HG03565 (cell line): Measurements from ENCODE around the gene KIF17.
"Not testable (repeated sequence)": the region's sequence is repeated elsewhere in the genome, so short reads cannot be mapped to it uniquely, and the experiment has no call there.

Source experiments
- ATAC-seq: cut with Tn5 transposase; IDR thresholded peaks from one replicate; pipeline ENCODE4 v1.9.1; 2021; ENCODE audit warnings: mild to moderate bottlenecking, moderate library complexity; ENCODE audit not compliant: unreplicated experiment

Gene KIF17

DNA sequence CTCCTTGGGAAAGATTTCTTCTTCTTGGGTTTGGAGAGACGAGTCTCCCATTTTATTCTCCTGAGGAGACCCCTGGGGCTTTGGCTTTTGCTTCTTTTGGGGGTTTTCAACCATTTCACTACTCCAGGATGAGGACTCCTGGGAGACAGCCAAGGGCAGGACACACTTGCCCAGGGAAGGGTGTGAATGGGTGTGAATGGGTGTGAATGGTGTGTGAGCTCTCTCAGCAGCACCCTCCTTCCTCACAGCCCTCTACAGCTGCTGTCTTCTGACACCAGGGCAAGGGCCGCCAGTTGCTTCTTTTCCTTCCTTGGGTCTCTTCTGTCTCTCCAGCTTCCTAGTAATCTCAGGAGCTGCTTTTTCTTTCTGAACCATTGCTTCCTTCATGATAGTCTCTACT, 24.2 kb downstream of the KIF17 start:
- no peak for ATAC-seq

DNA sequence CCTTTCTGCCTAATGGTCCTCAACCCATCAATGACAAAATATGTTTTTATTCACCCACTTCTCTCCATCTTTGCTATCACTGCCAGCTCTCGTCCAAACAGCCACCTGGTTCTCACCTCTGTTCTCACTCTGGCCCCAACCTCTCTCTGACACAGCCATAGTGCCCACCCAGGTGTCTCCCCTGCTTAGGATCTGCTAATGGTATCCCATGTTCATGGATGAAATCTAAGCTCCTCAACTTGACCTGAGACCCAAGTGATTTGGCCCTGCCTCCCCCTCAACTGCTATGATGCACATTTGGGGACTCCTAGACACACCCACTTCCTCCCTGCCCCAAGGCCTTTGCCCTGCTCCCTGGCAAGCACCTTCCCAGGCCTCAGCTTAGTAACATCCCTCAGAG, 25.9 kb downstream of the KIF17 start:
- ATAC-seq, result no peak

DNA sequence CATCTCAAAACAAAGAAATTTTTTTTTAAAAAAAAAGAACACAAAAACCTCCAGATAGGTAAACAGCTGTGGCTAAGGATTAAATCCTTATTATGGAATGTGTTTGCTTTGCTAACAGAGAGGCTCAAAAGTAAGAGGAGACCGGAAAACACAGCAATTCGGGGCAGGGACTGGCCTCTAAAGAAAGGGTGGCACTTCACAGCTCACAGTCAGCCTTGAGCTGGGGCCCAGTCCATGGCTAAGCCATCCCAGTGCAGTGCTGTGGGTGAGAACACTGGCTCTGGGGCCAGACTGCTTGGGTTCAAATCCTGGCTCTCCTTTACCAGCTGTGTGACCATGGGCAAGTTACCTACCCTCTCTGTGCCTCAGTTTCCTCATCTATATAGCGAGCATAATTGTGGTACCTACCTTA, 28.2 kb downstream of the KIF17 start:
- no peak for ATAC-seq

DNA sequence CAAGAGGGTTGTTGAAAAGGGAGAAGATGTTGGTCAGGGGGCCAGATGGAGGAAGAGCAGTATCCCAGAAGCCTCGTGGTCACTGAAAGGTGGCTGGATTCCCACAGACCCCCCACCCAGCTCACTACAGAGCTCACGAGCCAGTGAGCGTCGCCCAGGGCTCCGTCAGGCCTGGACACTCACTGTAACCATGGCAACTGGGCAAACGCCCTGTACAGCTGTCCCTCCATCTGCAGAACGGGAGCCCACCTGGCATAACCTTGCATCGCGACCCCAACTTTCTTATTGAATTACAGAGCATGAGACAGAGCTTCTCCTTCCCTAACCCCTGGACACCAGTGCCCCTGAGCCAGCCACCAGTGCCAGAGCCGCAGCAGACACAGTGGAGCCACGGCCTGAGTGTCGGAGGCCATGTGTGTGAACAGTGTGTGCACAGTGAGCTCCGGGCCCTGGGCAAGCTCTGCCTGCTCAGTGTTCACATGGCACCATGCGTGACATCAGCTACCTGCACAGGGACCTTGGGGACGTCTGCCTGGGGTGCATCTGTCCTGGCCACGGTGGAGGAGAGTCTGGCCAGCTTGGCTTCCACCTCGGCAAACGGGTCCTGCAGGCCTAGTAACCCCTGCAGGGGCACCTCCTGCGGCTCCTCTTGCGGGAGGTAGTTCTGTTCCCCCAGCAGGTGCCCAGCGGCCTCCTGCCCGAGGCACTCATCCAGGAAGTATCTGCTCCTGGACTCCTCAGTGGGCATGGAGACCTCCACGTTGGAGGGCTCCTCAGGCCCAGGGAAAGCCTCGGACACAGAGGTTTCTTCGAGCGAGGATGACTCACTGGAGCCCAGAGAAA, 30.7 kb downstream of the KIF17 start:
- no peak for ATAC-seq

DNA sequence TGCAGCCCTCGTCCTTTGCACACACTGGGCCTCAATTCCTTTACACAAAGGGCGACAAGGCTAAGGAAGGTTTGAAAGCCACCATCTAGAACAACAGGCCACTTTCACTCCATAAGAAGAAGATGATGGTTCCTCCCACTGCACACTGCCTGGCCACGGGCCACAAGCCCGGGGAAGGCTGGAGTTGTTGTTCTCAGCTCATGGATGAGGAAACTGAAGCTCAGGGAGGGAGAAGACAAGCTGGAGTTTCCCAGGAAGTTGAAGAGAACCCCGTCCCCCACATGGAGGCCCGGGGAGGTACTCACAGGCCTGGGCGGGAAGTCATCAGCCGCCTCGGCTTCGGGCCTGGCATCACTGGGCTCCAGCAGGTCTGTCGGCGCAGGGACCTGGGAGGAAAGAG, 32.1 kb downstream of the KIF17 start:
- ATAC-seq, result no peak

DNA sequence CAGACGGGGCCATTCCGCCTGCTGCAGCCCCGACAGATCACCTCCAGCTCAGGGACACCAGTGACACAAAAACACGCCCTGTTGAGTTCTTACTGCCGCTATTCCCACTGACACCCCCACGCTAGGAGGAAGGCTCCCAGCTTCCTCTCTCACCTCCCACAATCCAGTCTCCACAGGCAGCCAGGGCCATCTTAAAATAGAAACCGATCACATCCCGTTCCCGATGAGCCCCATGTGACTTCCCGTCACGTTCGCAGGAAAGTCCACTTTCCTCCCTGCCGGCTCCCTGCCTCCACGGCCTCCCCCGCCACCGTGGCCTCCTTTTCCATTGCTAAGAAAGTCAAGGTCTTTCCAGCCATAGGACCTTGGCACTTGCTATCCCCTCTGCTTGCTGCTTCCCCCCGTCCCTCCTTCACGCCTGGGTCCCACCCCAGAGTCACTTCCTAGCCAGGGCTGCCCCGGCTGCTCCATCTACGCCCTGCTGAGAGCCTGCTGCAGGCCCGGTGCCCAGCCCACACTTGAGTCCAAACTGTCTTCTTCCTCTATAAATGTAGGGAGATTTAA, 32.6 kb downstream of the KIF17 start:
- no peak for ATAC-seq

DNA sequence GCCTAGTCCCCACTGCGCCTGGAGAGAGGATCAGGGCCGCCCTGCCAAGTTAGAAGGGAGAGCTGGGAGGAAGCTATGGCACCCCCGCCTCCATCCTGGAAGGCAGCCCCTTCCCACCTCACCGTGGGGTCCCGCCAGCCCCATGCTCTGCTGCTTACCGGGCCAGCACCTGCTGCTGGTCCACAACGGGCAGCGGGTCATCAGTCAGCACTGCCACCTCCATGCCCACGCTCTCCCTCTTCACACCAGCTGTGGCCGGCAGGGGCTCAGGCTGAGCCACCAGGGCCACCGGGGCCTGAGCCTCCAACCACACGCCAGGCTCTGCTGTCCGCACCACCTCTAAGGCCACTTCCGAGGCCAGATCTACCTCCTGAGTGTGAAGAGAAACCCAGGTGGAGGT, 33.2 kb downstream of the KIF17 start:
- no peak for ATAC-seq

DNA sequence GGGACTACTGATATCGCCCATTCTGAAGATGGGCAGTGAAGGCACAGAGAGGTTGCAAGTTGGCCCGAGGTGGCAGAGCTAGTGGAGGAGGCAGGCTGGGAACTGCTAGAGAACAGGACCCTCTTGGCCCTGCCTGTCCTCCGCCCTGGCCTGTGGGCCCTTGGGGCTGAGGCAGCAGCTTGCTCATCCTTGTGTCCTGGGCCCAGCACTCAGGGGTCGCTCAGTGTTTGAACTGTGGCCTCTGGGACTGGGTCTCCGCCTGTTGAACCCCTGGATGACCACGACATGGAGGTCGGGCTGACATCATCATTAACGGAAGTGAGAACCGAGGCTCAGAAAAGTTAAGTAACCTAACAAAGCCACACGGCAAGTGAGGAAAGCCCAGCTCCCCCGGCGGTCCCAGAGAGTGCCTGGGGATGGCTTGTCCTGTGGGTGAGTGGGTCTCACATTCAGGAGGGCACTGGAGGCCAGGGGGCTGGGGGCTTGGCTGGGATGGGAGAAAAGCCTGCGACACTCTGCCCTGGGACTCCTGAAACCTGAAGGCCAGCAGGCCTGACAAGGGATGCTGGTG, 33.7 kb downstream of the KIF17 start:
- no peak for ATAC-seq

DNA sequence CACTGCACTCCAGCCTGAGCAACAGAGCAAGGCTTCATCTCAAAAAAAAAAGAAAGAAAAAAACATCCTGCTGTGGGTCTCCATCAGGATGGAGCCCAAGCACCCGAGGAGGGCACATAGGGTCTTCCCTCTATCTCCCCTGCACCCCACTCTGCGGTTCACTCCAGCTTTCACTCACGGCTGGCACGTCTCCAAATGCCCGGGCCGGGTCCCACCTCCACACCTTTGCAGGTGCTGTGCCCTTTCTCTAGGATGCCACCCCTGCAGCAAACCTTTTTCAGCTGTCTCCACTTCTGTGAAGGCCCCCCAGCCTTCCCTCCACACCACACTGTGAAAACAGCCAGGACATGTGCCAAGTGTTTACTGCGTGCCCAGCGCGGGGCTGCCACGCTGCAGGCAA, 34.2 kb downstream of the KIF17 start:
- no peak for ATAC-seq

DNA sequence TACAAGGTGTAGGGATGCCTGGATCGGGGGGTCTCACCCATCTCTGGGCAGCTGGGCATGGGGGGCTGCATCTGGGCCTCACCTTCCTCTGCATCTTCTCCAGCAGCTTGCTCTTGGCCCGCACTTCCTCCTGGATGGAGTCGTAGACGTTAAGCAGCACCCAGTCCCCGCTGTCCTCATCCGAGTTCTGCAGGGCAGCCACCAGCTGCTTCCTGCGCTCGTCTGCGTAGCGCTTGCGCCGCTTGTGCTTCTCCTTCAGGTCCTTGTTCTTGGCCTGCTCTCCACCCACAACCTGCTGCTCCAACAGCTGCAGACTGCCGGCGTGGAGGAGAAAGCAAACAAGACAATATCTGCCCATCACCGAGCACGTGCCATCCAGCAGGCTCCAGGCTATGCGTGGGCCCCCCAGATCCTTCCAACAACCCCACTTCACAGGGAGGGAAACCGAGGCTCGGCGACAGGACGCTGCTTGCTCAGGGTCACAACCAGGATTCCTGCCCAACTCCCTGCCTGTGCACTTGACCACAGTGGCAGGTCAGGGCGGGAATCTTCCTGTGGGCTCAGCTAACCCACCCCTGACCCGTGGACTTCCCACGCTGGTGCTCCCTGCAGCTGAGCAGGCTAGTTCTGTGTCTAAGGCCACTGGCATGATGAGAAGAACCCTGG, 35.1 kb downstream of the KIF17 start:
- ATAC-seq, result no peak

DNA sequence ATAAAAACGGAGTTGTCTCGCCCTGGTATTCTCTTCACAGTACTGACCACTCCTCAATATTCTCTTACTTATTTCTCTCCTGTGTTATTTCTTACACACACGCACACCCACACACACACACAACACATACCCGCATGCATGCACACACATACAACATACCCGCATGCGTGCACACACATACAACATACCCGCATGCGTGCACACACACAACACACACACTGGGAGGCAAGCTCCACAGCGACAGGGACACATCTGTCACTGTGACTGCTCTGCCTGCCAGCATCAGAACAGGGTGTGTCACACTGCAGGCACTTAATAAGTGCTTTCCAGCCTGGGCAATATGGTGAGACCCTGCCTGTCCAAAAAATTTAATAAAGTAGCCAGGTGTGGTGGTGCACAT, 35.8 kb downstream of the KIF17 start:
- ATAC-seq, result no peak

DNA sequence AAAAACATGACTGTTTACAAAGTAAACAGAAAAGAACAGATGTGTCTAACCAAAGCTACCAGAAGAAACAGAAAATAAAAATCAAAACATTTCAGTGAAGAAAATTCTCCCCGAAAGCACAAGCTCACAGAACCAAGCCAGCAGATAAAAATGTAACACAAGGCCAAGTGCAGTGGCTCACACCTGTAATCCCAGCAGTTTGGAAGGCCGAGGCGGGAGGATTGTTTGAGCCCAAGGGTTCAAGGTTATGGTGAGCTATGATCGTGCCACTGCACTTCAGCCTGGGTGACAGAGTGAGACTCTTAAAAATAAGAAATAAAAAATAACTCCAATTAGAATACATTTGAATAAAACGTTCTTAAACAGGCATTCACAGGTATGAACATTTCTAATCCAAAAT, 37.5 kb downstream of the KIF17 start:
- ATAC-seq, result no peak

DNA sequence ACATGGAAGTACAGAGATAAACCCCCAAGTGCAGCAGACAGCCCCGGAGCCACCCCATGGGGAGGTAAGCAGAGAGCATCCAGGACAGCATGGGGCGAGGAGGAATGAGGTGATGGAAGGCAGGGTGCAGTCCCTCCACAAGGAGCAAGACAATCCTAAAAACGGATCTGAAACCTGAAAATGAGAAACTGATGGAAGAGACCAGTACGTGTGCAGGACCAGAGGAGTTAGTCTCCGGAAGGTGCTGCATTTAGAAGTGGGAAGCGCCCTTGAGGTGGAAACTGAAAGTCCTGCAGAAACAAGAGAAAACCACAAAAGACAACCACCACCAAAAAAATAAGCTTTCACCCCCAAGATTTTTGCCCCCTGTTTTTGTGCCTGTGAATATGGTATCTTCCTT, 39.2 kb downstream of the KIF17 start:
- ATAC-seq, result no peak

DNA sequence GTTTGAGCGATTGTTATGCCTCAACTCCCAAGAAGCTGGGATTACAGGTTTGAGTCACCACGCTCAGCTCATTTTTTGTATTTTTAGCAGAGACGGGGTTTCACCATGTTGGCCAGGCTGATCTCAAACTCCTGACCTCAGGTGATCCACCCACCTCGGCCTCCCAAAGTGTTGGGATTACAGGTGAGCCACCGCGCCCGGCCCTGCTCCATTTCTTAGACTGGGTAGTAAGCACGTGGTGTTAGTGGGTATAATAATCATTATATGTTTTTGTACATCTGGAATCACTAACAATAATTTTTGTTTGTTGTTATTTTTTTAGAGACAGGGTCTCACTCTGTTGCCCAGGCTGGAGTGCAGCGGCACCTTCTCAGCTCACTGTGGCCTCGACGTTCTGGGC, 44.2 kb downstream of the KIF17 start:
- not testable (repeated sequence) for ATAC-seq

DNA sequence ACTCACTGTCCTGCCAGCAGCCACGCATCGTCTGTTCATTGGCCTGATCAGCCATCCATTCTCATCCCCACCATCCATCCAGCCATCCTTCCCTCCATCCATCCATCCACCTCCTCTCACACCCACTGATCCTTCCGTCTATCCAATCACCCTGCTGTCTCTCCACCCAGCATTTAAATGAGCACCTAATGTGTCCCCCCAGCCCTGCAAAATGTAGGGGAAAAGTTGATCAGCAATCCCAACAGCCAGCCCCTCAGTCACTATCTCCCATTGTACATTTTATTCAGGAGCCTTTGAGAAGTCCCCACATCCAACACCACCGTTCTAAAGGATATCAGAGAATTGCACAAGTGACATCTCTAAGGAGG, 45.6 kb downstream of the KIF17 start:
- ATAC-seq, result no peak

DNA sequence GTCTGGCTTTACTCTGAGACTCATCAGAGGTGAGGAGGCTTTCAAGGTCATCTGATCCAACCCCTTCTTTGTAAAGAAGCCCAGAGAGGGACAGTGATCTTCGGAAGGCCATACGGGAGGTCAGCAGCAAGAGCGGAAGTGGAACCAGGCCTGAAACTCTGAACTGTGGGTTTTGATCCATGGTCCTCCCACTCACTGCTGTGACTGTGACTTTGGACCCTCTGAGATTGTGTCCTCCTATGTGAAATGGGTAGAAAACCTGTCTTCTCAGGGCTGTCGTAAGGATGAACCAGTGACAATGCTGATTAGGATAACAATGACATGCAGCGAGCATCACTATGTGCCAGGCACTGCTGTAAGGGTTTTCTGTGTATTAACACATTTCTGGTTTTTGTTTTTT, 46.9 kb downstream of the KIF17 start:
- ATAC-seq, result no peak

DNA sequence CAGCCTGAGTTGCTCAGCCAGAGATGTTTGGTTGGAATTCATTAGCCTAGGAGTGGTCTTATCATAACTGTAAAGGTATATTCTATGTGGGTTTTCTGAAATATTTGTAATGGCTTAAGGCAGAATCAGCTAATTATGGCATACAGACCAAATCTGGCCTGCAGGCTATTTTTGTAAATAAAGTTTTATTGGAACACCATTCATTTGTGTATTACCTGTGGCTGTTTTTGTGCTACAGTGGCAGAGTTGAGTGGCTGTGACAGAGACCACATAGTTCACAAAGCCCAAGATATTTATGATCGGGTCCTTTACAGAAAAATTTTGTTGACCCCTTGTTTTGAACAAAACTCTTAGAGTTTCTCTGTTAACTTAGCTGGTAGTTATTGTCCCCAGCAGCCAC, 49.2 kb downstream of the KIF17 start:
- ATAC-seq, result no peak

DNA sequence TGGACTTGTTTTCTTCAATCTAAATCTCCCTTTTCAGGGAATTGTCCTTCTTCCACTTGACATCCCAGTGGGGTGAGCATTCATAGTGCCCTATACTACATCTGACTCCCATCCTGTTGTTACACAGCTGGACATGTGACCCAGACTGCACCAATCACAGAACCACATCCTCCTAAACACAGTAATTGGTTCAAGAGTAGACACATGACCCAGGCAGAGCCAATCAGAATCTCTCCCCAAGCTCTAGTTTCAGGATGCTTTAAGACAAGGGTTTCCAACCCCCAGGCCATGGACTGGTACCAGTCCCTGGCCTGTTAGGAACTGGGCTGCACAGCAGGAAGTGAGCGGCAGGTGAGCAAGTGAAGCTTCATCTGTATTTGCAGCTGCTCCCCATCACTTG, 51.0 kb downstream of the KIF17 start:
- ATAC-seq, result no peak

DNA sequence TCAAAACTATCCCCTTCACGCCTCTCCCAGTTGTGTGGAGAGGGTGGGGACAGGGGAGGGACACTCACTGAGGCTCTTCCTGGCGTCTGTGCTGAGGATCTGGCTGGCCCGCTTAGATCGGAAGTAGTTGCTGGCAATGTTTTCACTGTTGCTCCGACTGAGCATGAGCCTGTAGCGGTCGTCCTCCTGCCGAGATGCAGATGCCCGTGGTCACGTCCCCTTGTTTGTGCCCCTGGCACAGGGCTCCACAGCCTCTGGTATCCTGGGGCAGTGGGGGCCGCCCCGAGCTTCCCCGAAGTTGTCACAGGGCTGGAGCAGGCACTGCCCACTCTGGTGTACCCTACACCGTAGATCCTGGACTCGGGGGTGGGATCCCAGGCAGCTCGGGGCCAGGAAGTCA, 51.7 kb downstream of the KIF17 start:
- no peak for ATAC-seq

DNA sequence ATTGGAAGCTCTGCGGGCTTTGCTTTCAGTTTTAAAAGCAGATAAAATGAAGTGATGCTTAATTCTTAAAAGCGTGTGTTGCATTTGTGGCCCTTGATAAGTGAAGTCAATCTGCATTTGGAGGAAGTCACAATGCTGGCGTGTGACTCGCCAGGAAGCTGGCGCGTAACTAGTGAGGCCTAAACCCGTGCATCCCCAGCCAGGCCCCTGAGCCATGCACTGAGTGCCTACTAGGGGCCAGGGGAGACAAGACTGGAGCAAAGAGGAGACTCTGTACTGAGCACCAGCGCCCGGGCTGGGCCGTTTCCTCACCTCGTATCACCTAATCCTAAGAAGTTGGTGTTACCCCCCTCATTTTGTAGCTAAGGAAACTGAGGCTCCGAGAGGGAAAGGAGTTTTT, 52.1 kb downstream of the KIF17 start:
- ATAC-seq, result no peak

DNA sequence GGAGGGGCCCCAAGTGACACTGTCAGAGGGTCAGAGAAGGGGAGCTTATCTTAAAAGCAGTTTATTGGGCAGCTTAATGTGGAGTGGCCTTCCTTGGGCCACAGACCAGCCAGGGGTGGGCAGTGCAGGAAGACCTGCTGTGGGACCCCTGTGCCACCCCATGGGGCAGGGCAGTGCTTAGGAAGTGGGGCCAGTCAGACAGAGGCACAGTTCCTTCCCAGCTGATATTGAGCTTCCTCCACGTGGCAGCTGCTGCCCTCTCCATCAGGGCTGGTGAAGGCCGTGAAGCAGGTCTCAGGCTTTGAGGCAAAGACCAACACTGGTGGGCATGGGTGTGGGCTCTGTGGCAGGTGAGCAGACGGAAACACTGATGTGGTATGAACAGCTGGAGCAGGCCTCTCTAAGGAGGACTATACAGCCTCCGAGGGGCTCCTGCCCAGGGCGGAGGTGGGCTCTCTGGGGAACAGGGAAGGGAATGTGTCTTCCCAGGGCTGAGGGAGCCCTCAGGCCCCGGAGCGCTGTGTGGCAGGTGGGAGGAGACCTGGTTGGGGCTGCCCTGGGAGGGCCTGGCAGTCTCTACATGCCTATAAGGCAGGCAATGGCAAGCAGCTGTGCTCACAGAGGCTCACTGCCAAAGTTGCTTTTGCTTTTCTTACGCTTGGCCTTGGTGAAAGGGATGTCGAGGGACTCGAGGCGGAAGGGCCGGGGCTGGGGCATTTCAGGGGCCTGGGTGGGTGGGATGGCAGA, 53.7 kb downstream of the KIF17 start:
- ATAC-seq, result no peak
